GM18519 (cell line): Measurements from ENCODE around the gene GALK2.
"Not testable (repeated sequence)": the region's sequence is repeated elsewhere in the genome, so short reads cannot be mapped to it uniquely, and the experiment has no call there.

Experiments
- ATAC-seq: cut with Tn5 transposase; IDR thresholded peaks from one replicate; pipeline ENCODE4 v1.9.1; 2021; ENCODE audit warnings: mild to moderate bottlenecking, moderate library complexity; ENCODE audit not compliant: unreplicated experiment, low FRiP score

Gene GALK2

GRCh38 chr15:49155834-49156627, 14.0 kb upstream of the GALK2 start:
- peak; percentile 20 for ATAC-seq

- no peak for ATAC-seq
Observed at GRCh38 chr15:49163678-49164077, 6.4 kb upstream of the GALK2 start.

GRCh38 chr15:49164865-49165264, 5.2 kb upstream of the GALK2 start:
- no peak for ATAC-seq

GRCh38 chr15:49168016-49168415, 2.0 kb upstream of the GALK2 start:
- no peak for ATAC-seq

- ATAC-seq, result no peak
Observed at GRCh38 chr15:49171790-49172189, 1.7 kb downstream of the GALK2 start.

GRCh38 chr15:49174902-49175301, 4.9 kb downstream of the GALK2 start:
- no peak for ATAC-seq

GRCh38 chr15:49175582-49176397, 5.7 kb downstream of the GALK2 start:
- ATAC-seq, result not testable (repeated sequence)

GRCh38 chr15:49178497-49178896, 8.4 kb downstream of the GALK2 start:
- no peak for ATAC-seq

- no peak for ATAC-seq
Observed at GRCh38 chr15:49179433-49180190, 9.6 kb downstream of the GALK2 start.

GRCh38 chr15:49182128-49182527, 12.1 kb downstream of the GALK2 start:
- ATAC-seq, result no peak

GRCh38 chr15:49183741-49184140, 13.7 kb downstream of the GALK2 start:
- not testable (repeated sequence) for ATAC-seq

GRCh38 chr15:49185473-49185872, 15.4 kb downstream of the GALK2 start:
- no peak for ATAC-seq

GRCh38 chr15:49187549-49188245, 17.6 kb downstream of the GALK2 start:
- no peak for ATAC-seq

- no peak for ATAC-seq
Observed at GRCh38 chr15:49188933-49189332, 18.9 kb downstream of the GALK2 start.

GRCh38 chr15:49189631-49190030, 19.6 kb downstream of the GALK2 start:
- ATAC-seq, result no peak

GRCh38 chr15:49190586-49190985, 20.5 kb downstream of the GALK2 start:
- no peak for ATAC-seq

- ATAC-seq, result no peak
Observed at GRCh38 chr15:49191892-49192291, 21.8 kb downstream of the GALK2 start.

GRCh38 chr15:49196856-49197255, 26.8 kb downstream of the GALK2 start:
- no peak for ATAC-seq

GRCh38 chr15:49199666-49200065, 29.6 kb downstream of the GALK2 start:
- ATAC-seq, result no peak

- ATAC-seq, result no peak
Observed at GRCh38 chr15:49200347-49200746, 30.3 kb downstream of the GALK2 start.
